Fibroblast of the conjunctiva (primary cell): ENCODE data around the gene ADAM8.
"Not testable (repeated sequence)": the region's sequence is repeated elsewhere in the genome, so short reads cannot be mapped to it uniquely, and the experiment has no call there.

ENCODE experiments used
- DNase-seq: peaks from one replicate; pipeline ENCODE4 v3.0.0-alpha.2; 2010; ENCODE audit warnings: low read depth

Gene ADAM8

GRCh38 chr10:133231244-133231945, 45.3 kb downstream of the ADAM8 start:
- DNase-seq, result no peak

DNA sequence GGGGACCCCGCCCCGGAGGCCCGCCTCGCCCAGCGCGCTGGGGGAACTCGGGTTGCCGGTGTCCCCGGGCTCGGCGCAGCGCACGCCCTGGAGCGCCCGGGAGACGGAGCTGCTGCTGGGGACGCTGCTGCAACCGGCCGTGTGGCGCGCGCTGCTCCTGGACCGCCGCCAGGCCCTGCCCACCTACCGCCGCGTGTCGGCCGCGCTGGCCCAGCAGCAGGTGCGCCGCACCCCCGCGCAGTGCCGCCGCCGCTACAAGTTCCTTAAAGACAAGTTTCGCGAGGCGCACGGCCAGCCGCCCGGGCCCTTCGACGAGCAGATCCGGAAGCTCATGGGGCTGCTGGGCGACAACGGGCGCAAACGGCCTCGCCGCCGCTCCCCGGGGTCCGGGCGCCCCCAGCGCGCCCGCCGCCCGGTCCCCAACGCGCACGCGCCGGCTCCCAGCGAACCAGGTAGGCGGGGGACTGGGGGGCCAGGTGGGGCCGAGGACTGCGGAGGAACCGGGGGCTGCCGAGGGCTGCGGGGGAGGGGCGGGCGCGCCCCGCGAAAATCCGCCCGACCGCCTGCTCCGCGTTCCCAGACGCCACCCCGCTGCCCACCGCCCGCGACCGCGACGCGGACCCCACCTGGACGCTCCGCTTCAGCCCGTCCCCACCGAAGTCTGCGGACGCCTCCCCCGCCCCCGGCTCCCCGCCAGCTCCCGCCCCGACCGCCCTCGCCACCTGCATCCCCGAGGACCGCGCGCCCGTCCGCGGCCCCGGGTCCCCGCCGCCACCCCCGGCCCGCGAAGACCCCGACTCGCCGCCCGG, 46.1 kb downstream of the ADAM8 start:
- no peak for DNase-seq

DNA sequence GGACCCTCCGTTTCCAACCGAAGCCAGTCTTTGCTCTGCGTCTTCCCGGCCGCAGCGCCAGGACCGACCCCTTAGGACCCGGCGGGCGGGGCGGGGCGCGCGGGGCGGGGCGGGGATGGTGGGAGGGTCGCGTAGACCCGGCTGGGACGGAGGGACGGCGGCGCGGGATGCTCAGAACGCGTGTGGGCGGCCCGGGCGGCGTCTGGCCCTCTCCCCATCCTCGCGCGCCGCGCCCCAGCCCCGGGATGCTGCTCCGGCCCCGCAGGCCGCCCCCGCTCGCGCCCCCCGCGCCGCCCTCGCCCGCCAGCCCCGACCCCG, 46.7 kb downstream of the ADAM8 start, which contains the start of gene UTF1:
Gene UTF1 (plus strand): TSS at position 174 of the 318 bp plus-strand sequence. CDS start 72 bp downstream, at position 246.
- no peak for DNase-seq

- DNase-seq, result no peak
Measured at GRCh38 chr10:133229265-133230043, 47.2 kb downstream of the ADAM8 start.

- no peak for DNase-seq
Measured at GRCh38 chr10:133227256-133227655, 49.4 kb downstream of the ADAM8 start.

DNA sequence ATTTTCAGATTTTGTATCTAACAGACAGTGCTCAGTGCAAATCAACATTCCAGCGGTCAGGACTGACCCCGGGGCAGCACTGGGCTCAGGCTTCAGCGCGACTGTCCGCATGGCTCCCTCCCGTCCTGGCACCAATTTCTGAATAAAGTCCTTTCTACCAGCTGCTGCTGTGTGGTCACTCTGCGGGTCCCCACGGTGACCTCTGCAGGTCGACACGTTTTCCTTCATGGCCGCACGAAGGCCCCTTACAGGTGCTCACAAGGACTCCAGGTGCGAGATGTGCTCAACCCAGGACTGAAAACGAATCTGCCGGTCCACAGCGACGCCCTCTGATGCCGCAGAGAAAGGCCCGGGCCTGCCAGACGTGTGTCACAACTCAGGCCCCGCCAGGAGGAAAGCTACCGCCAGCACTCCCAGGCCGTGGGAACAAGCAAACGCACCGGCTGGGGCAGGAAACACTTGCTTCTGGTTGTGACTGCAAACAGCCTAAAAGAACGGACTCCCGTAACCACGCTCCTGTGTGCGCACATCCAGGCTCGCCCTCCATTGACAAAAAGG, 50.3 kb downstream of the ADAM8 start:
- DNase-seq, result no peak

- no peak for DNase-seq
Measured at GRCh38 chr10:133225707-133226191, 50.9 kb downstream of the ADAM8 start.

GRCh38 chr10:133224756-133225372, 51.8 kb downstream of the ADAM8 start:
- DNase-seq, result no peak

DNA sequence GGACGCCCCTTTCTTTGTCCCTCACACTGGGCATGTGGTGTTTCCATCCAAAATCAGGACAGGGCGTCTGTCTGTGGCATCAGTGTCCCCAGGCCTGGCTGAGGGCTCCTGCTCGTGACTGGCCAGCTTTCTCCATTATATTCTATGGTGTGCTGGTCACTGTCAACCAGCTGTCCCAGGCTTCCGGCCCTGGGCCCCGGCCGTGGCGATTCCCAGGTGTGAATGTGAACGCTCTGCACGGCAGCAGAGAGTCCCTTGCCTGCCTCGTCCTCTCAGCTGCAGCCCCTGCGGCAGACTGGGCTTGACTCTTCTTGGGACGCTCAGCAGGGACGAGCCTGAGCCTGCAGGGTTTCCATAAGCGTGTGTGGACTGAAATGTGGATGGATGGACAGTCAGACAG, 52.6 kb downstream of the ADAM8 start:
- no peak for DNase-seq

DNA sequence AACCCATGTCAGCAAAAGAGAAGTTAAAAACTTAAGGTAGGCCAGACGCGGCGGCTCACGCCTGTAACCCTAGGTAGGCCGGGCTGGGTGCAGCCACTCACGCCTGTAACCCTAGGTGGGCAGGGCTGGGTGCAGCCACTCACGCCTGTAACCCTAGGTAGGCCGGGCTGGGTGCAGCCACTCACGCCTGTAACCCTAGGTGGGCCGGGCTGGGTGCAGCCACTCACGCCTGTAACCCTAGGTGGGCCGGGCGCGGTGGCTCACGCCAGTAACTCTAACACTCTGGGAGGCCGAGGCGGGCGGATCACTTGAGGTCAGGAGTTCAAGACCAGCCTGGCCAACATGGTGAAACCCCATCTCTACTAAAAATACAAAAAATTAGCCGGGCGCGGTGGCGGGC, 54.9 kb downstream of the ADAM8 start:
- not testable (repeated sequence) for DNase-seq

- no peak for DNase-seq
Measured at GRCh38 chr10:133221331-133221730, 55.3 kb downstream of the ADAM8 start.

- no peak for DNase-seq
Measured at GRCh38 chr10:133219782-133220181, 56.9 kb downstream of the ADAM8 start.

DNA sequence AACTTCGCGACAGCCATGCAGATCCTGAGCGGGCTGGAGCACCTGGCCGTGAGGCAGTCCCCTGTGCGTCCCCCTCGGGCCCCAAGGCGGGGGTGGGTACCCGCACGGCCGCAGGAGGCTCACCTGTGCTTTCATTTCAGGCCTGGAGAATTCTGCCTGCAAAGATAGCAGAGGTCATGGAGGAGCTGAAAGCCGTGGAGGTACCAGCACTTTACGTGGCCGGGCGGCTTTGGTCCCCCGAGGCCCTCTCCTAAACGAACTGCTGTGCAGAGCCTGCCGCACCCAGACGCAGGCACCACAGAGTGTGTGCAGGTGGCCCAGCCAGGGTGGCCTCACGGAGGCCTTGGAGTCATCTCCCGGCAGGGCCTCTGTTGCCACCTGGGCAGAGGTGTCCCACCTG, 57.8 kb downstream of the ADAM8 start:
- no peak for DNase-seq

- DNase-seq, result no peak
Measured at GRCh38 chr10:133217800-133218589, 58.7 kb downstream of the ADAM8 start.

- no peak for DNase-seq
Measured at GRCh38 chr10:133216776-133217175, 59.9 kb downstream of the ADAM8 start.

- no peak for DNase-seq
Measured at GRCh38 chr10:133215586-133215985, 61.1 kb downstream of the ADAM8 start.

GRCh38 chr10:133214468-133215410, 61.9 kb downstream of the ADAM8 start:
- no peak for DNase-seq

- DNase-seq, result no peak
Measured at GRCh38 chr10:133213641-133214467, 62.8 kb downstream of the ADAM8 start.
